Renal cortical epithelial cell (primary cell): ENCODE data around the gene LEFTY2. TPM values are rescaled to one million over a fixed set of nuclear protein-coding genes. Genes with fewer than 3 reads are reported as not detected.
"Not testable (repeated sequence)": the region's sequence is repeated elsewhere in the genome, so short reads cannot be mapped to it uniquely, and the experiment has no call there.

Source experiments
- DNase-seq: peaks from one replicate; pipeline ENCODE4 v3.0.0-alpha.2; 2011; ENCODE audit warnings: low read depth
- total RNA-seq: library from RNA; depleted of rRNA; stranded (reverse); fragments of >200 nt; gene quantifications from 2 replicates; pipeline ENCODE4 v1.2.3, GENCODE V29; 2014

The LEFTY2 gene
- total RNA-seq, 1 donor from 2014 or later: not detected

DNA sequence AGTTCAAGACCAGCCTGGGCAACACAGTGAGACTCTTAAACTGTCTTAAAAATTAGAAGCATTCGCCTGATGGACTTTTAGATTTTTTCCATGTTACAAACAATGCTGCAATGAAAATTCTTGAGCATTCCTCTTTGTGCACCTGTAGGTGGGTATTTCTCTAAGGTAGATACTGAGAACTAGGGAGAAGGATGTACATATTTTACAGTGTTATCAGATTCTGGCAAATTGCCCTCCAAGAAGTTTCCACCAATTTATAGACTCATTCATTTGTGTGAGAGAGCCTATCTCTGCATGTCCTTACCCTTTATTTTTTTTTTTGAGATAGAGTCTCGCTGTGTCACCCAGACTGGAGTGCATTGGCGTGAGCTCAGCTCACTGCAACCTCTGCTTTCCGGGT is 12.3 kb upstream of the LEFTY2 start:
- no peak for DNase-seq

DNA sequence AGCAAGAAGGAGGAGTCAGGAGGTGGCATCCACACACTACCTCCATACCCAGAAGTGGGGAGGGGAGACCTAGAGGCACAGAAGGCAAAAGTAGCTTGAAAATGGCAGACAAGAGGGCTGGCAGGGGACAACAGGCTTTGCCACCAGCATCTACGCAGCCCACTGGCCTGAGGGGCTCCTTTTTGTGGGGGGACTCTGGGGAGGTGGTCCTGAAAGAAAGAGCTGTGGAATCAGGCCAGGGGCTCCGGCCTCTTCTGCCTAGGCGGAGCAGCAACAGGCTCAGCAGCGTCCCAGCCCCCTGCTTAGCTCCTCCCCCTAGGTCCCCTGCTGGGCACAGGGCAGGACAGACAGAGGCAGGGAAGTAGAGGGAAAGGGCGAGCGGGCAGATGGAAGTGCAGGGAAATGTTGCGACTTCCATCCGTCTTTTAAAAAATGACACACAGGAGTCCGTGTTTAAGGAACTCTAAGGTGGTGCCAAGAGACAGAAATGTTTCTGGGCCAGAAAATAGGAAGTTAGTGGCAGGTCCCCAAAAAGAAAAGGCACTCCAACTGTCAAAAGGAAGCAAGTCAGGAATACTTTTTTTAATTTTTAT is 10.0 kb upstream of the LEFTY2 start:
- DNase-seq: no peak

DNA sequence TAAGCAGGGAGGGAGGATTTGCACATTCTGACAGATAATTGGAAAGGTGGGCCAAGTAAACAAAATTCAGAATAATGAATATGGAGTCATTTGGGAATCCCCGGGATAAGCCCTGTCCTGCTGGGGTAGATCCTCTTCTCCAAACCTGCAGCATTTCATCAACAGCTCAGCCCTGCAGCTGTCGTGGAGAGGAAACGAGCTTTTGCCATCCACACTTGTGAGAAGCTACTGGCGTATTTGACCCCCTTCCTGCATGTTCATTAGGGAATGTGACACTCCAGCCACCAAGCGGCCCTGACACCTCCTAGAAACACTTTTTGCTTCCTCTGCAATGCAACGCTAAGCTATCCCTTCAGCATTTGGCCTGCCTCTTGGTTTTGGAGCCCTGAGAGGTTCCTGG is 8.0 kb upstream of the LEFTY2 start:
- no peak for DNase-seq

DNA sequence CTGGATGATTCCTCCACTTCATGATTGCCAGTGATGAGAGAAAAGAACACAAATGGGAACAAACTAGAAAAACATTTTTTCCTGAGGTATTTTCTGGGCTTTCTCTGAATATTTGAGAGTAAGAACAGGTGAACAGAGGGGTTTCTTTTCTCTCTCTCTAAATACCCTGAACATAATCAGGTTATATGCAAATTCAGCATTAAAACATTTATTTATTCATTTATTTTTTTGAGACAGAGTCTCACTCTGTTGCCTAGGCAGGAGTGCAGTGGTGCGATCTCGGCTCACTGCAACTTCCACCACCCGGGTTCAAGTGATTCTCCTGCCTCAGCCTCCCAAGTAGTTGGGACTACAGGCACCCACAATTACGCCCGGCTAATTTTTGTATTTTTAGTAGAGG is 5.8 kb upstream of the LEFTY2 start:
- DNase-seq: no peak

DNA sequence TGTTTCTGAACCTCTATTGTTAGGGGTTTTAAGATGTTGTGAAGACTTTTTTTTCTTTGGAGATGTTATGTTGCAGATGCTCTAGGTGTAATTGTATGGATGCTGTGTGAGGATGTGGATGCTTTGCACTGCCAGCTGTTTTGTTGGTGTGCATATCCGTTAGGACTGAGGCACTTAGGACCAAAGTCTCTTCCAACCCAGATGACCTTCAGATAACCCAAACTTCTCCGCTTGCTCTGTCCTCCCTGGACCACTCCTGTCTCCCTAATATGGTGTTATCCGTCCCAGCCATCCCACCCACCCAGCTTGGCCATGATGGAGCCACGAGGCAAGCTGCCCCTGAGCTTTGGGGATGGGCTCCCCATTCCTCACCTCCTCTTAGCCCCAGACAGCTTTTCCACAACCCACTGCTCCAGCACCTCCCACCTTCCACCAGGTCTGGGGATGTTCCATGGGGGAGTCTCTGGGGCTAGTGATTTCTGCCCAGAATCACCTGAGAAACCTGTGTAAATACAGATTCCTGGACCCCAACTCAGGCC is 5.1 kb upstream of the LEFTY2 start:
- DNase-seq: no peak

DNA sequence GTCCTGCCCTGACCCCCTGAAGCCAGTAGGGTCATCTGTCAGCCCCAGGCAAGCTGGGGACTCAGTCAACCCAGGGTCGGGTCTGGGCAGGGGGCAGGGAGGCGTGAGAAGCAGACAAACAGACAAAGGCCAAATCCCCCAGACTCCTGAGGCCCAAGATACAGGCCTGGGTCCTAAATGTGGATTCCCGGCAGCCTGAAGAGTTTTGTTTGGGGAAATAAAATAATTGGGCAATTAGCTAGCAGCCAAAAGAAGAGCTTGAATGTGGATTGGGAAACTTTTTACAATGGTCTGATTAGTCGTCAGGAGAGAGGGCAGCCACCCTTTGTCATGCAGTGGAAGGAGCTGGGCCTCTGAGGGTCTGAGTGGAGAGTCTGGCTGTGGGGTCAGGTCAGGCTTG is 4.5 kb upstream of the LEFTY2 start:
- no peak for DNase-seq

DNA sequence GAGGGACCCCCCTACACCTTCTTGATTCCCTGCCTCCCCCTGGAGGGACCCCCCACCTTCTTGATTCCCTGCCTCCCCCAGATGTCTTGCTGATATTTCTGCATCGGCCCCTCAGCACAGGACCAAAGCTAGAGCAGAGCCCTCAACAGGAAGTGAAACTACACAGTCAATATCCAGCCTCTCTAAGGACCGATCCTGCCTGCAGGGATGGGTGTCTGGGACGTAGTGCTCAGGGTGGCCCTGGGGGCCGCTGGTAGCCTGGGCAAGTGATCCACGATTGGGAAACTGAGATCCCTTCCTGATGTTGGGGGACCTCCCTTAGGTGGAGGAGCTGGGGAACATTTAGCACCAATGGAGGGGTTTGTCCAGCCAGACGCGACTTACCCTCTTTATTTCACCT is 3.9 kb upstream of the LEFTY2 start:
- DNase-seq: no peak

DNA sequence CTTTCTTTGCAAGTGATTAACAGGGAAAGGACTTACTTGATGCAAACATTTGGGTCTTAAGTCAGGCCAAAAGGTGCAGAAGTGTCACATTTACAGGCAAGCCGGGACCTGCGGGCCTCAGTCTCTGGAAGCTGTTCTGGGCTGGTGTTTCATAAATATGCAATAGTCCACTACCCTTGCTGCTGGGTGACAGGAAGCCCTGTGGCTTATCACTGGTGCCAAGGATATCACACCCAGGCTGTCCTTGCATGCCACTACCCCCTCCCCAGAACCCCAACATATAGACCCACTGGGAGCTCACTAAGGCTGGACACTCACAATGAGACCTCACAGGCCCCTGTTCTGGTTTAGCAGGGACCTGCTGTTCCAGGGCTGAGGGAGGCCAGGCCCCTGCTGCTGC is 3.4 kb upstream of the LEFTY2 start:
- DNase-seq: no peak

DNA sequence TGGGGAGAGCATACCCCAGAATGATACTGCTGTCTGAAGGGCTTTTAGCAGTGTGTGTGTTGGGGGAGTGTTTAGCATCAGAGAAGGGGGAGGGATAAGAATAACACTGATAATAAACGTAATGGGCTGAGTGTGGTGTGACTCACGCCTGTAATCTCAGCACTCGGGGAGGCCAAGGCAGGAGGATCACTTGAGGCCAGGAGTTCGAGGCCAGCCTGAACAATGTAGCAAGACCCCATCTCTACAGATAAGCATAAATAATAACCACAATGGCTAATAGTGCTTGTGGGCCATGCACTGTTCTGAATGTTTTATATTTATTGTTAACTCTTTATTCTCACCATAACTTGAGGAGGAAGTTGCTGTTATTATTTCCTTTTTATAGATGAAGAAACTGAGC is 2.6 kb upstream of the LEFTY2 start:
- no peak for DNase-seq

DNA sequence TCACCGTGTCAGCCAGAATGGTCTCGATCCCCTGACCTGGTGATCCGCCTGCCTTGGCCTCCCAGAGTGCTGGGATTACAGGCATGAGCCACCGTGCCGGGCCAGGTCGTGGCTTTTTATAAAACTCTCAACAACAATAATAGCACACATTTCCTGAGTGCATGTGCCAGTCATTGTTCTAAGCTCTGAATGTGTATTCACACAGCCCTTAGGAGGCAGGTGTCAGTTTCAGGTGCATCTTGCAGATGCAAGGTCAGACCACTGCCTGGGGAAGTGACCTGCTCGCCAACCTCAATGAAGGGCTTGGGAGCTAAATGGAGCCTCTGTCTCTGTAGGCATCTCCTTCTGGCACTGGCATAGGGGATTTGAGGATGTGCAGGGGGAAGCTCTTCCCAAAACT is 1.6 kb upstream of the LEFTY2 start:
- DNase-seq: no peak

DNA sequence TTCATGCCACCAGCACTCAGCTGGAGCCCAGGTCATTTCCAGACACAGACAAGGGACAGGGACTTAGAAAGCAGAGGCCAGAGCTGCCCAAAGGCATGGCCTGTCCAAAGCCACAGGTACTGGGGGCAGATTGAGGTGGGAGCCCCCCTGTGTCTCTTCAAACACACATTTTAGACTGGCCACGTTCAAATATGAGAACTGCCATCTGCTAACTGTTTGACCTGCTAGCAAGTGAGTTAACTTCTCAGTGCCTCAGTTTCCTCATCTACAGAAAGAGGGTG is 862 bp upstream of the LEFTY2 start:
- no peak for DNase-seq

DNA sequence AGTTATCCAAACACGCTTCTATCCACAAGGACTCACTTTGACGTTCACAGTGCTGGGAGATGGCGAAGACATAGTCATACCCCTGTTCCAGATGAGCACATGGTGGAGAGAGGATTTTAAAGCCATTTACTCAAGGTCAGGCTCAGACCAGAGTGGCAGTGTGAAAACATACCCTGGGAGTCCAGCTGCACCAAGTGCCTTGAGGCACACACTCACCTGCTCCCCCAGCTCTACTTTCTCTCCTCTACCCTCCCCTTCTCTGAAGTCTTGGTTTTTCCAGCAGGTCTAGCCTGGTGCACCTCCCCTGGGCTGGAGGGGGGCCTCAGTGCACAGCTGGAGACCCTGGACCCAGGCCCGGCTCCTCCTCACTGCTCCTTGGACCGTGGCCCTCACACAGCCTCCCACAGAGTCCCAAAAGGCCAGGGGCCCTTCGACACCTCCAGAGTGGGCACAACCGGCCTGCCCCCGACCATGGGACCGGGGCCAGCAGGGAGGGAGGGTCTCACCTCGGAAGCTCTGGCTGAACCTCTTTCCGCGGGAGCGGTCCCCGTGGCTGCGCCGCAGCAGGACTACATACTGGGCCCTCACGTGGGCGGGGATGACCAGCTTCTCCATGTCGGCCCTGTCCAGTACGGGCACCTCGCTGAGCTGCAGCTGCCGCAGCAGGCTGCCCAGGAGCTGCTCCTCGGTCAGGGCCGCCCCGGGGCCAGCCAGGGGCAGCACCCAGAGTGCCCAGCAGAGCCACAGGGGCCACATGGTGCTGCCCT is 452 bp downstream of the LEFTY2 start:
- DNase-seq: no peak

DNA sequence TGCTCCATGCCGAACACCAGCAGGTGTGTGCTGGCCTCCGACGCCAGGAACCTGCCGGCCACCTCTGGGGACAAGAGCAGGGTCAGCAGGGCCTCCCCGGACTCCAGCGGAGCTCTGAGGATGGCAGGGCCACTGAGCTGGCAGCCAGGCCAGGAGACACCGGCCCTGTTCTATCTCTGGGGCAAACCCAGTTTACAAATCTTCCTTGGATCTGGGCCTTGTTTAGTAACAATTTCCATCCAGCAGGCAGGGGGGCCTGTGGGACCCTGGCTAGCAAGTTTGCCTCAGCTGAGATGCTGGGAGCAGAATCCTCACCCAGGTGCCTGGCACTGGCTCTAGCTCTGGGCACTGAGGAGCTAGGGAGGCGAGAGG is 1.1 kb downstream of the LEFTY2 start:
- not testable (repeated sequence) for DNase-seq

DNA sequence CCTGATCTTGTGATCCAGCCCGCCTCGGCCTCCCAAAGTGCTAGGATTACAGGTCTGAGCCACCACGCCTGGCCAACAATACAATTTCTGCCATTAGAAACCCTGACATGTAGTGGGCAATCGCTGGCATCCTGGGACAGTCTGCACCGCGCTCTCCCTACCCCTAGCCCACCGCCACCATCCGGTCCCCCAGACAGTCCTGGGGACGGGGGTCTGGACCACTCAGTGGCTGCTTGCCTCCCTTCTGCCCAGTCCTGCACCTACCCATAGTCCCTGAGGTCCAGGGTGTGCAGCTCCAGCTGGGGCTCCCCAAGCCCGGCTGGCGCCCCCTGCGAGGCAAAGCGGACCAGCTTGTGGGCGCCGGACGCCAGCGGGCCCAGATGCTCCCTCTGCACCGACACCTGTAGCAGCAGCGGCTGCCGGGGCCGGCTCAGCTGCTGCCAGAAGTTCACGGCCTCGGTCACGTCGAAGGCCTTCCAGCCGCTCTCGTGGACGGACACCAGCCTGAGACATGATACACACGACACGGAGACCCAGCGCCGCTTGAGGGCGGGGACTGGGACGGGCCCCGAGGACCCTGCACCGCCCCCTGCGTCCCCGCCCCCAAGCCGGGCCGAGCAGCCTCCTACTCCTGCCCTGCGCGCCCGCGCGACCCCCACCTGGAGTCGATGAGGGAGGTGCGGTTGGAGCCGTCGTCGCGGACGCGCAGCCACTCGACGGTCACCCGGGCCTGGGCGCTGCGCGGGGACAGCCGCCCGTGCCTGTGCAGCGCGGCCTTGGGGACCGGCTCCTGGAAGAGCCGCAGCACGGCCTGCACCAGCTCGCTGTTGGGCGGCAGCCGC is 1.7 kb downstream of the LEFTY2 start:
- DNase-seq: not testable (repeated sequence)

DNA sequence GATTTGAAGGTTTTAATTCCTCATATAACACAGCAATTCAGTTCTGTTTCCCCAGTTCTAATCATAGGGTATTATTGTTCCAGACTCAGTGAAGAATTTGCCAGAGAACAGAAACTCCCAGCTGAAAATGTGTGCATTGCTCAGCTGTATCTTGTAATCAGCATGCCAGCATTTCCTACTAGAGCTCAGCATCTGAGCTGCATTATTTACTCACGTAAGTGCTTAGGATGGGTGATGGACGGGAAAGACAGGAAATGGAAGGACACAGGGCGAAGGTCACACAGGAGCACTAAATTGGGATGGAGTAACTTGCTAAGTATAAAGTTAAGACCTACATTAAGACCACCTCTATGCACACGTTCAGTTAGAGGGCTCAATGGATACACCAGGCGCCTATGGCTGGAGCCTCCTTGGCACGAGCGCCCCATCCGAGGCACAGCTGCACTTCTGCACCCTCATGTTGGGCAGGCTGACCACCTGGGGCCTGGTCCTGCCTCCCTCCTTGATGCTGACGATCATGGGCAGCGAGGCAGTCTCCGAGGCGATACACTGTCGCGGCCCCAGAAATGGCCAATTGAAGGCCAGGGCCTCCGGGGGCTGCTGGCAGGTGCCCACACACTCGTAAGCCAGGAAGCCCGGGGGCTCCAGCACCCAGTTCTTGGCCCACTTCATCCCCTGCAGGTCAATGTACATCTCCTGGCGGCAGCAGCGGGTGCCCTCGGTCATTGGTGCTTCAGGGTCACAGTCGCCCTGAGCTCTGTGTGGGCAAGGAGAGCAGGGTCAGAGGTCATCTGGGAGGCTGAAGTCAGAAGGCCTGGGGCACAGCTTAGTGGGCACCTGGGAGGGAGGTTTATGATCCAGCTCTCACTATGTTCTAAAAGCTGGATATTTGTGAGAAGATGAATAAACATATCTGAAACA is 3.7 kb downstream of the LEFTY2 start:
- no peak for DNase-seq

DNA sequence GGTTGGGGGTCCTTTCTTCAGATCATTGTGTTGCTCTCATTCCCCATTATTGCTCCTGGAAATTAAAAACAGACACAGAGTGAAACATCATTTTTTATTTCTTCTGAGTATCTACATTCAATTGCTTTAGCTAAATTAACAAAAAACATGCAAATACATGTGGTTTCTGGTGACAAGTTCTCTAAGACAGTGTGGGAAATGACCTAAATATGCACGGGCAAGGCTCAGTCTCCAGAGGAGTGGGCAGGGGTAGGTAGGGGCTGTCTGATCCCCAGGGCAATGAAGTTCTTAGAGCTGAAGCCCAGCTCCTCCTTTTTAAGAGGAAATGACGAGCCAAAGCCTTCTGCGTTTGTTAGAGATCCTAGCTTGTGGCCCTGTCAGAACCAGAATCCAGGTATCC is 4.5 kb downstream of the LEFTY2 start:
- DNase-seq: no peak

DNA sequence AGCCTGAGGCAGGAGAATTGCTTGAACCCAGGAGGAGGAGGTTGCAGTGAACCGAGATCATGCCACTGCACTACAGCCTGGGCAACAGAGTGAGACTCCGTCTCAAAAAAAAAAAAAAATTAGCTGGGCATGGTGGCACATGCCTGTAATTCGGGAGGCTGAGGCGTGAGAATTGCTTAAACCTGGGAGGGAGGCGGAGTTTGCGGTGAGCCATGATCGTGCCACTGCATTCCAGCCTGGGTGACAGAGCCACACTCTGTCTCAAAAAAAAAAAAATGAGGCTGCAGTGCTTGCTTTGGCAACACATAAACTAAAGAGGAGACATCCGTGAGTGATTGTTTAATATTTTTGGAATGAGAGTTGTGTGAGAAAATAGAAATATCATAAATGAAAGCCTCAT is 4.9 kb downstream of the LEFTY2 start:
- DNase-seq: not testable (repeated sequence)

DNA sequence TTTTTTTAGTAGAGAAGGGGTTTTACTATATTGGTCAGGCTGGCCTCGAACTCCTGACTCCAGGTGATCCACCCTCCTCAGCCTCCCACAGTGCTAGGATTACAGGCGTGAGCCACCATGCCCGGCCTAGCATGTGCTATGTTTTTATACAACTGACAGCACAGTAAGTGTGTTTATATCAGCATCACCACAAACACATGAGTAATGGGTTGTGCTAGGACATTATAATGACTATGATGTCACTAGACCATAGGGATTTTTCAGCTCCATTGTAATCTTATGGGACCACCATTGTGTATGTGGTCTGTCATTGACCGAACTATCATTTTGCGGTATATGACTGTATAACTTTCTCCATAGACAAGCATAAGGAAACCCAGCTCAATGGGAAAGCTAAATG is 6.3 kb downstream of the LEFTY2 start:
- no peak for DNase-seq

DNA sequence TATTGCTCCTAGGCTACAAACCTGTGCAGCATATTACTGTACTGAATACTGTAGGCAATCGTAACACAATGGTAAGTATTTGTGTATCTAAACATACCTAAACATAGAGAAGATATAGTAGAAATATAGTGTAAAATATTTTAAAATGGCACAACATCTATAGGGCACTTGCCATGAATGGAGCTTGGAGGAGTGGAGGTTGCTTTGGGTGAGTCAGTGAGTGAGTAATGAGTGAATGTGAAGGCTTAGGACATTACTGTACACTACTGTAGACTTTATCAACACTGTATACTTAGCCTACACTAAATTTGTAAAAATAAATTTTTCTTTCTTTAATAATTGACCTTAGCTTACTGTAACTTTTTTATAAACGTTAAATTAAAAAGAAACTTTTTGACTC is 7.9 kb downstream of the LEFTY2 start:
- peak; percentile 33 for DNase-seq

DNA sequence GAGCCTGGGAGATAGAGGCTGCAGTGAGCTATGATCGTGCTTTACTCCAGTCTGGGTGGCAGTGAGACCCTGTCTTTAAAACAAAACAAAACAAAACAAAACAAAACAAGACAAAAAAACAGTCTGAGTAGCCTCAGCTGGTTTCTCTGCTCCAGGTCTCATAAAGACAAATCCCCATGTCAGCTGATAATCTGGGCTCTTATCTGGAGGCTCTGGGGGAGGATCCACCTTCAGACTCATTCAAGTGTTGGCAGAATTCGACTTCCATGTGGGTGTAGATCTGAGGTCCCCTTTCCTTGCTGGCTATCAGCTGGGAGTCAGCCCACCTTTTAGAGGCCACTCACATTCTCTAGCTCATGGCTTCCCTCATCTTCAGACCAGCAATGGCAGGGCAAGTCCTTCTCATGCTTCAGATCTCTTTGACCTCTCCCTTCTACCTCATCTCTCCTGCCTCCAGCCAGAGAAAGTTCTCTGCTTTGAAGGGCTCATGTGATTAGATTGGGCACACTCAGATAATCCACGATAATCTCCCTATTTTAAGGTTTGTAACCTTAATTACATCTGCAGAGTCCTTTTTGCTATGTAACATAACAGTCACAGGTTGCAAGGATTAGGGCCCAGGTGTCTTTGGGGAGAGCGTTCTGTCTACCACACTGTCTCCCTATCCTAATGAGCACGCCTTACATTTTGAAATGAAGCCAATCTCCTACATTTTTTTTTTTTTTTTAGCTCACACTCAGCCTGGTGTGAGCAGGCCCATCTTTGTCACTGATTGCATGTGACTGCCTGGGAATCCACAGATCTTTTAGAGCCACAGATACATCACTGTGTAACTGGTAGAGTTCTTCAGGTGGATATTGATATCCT is 9.5 kb downstream of the LEFTY2 start:
- DNase-seq: no peak

DNA sequence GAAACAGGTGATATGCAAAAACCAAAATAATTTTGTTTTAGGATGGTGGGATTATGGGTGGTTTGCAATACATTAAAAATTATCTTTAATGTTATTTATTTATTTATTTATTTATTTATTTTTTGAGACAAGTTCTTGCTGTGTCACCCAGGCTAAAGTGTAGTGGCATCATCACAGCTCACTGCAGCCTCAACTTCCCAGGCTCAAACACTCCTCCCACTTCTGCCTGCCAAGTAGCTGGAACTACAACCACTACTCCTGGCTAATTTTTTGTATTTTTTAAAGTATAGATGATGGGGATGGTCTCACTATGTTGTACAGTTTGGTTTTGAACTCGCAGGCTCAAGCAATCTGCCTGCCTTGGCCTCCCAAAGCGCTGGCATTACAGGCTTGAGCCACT is 10.5 kb downstream of the LEFTY2 start:
- no peak for DNase-seq
